ENCODE data around the gene TEAD1.

GRCh38 chr11:12686246-12687060, 12.2 kb downstream of the TEAD1 start:
- TF ChIP-seq TAF1 (IDR thresholded peaks at IDR 0.05; ENCODE audit: borderline replicate concordance, insufficient read depth, low read length): no peak
- no peak for TF ChIP-seq POLR2AphosphoS5 (IDR thresholded peaks at IDR 0.05; ENCODE audit: low read depth, low read length)
